GM21423 (cell line): ENCODE results near the gene SLC39A11.

ENCODE experiments used
- ATAC-seq: cut with Tn5 transposase; IDR thresholded peaks from one replicate; pipeline ENCODE4 v1.9.1; 2021; ENCODE audit warnings: mild to moderate bottlenecking, moderate library complexity; ENCODE audit not compliant: unreplicated experiment

SLC39A11 gene

GRCh38 chr17:73045724-73046123, 46.8 kb downstream of the SLC39A11 start:
- no peak for ATAC-seq

- no peak for ATAC-seq
Measured at GRCh38 chr17:73043686-73044581, 48.6 kb downstream of the SLC39A11 start.

GRCh38 chr17:73042809-73043685, 49.4 kb downstream of the SLC39A11 start:
- no peak for ATAC-seq

GRCh38 chr17:73042225-73042624, 50.3 kb downstream of the SLC39A11 start:
- no peak for ATAC-seq

- ATAC-seq = no peak
Measured at GRCh38 chr17:73039282-73039681, 53.2 kb downstream of the SLC39A11 start.

GRCh38 chr17:73031472-73031871, 61.0 kb downstream of the SLC39A11 start:
- no peak for ATAC-seq

GRCh38 chr17:73030995-73031394, 61.5 kb downstream of the SLC39A11 start:
- no peak for ATAC-seq

GRCh38 chr17:73030501-73030921, 62.0 kb downstream of the SLC39A11 start:
- ATAC-seq = no peak

GRCh38 chr17:73029991-73030390, 62.5 kb downstream of the SLC39A11 start:
- no peak for ATAC-seq

- ATAC-seq = no peak
Measured at GRCh38 chr17:73029021-73029420, 63.5 kb downstream of the SLC39A11 start.

- ATAC-seq = no peak
Measured at GRCh38 chr17:73028299-73028755, 64.2 kb downstream of the SLC39A11 start.

GRCh38 chr17:73027130-73027741, 65.3 kb downstream of the SLC39A11 start:
- no peak for ATAC-seq

- ATAC-seq = no peak
Measured at GRCh38 chr17:73025041-73025560, 67.4 kb downstream of the SLC39A11 start.

GRCh38 chr17:73023759-73024158, 68.7 kb downstream of the SLC39A11 start:
- ATAC-seq = no peak

GRCh38 chr17:73022694-73023093, 69.8 kb downstream of the SLC39A11 start:
- ATAC-seq = no peak

- no peak for ATAC-seq
Measured at GRCh38 chr17:73021771-73022170, 70.7 kb downstream of the SLC39A11 start.

- ATAC-seq = no peak
Measured at GRCh38 chr17:73020110-73020509, 72.4 kb downstream of the SLC39A11 start.

GRCh38 chr17:73018599-73018998, 73.9 kb downstream of the SLC39A11 start:
- no peak for ATAC-seq

- no peak for ATAC-seq
Measured at GRCh38 chr17:73017658-73018057, 74.8 kb downstream of the SLC39A11 start.

- ATAC-seq = no peak
Measured at GRCh38 chr17:73015722-73016276, 76.7 kb downstream of the SLC39A11 start.
